GM21529 (cell line): ENCODE results near the gene EXOG.

Experiments
- ATAC-seq: cut with Tn5 transposase; IDR thresholded peaks from one replicate; pipeline ENCODE4 v1.9.1; 2021; ENCODE audit not compliant: unreplicated experiment

The EXOG gene

GRCh38 chr3:38472342-38472741 lies 23.8 kb upstream of the EXOG start:
- ATAC-seq, result no peak

DNA sequence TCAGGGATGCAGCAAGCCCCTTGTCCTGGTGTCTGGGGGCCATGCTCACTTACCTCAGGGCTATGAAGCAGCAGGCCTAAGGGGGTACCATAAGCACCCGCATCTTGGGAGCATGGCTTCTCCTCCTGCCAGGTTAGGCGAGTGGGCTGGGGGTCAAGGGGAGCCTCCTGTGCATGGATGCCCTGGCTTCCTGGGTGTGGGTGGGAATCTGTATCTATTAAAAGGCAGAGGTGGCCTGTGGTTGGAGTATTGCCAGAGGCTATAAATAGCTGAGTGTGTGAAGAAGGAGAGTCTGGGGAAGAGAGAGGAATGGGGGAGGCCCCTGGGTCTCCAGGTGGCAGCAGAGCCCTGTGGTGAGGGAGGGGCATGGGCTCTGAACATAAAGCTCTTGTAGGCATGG lies 22.9 kb upstream of the EXOG start:
- no peak for ATAC-seq

GRCh38 chr3:38474928-38475605 lies 21.1 kb upstream of the EXOG start:
- no peak for ATAC-seq

GRCh38 chr3:38475716-38476115 lies 20.4 kb upstream of the EXOG start:
- no peak for ATAC-seq

DNA sequence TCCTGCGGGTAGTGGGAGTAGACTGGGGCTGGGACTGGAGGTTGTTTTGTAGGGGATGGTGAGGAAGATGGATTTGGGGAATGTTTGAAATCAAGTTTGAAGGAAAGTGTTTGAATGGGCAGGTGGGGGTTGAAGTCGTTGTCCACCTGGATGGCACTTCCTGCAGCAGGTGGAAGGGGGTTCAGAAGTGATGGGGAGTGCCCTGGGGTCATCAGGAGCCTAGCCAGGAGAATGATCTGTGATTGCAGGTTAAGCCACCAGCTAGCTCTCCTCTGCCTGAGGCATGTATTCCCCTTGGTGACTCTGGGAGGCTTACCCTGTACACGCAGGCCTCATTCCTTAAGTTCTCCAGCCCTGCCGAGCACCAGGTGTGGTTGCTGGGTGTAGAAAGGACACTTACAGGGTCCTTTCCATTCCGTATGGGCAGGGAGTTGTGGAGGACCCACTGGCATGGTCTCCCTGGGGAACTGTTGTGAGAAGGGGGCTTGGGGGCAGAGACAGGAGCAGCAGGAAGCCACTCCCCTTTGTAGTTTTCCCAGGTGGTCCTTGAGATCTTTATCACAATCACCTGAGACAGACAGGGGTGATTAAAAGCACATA lies 19.9 kb upstream of the EXOG start:
- no peak for ATAC-seq

GRCh38 chr3:38477057-38477820 lies 18.9 kb upstream of the EXOG start:
- no peak for ATAC-seq

DNA sequence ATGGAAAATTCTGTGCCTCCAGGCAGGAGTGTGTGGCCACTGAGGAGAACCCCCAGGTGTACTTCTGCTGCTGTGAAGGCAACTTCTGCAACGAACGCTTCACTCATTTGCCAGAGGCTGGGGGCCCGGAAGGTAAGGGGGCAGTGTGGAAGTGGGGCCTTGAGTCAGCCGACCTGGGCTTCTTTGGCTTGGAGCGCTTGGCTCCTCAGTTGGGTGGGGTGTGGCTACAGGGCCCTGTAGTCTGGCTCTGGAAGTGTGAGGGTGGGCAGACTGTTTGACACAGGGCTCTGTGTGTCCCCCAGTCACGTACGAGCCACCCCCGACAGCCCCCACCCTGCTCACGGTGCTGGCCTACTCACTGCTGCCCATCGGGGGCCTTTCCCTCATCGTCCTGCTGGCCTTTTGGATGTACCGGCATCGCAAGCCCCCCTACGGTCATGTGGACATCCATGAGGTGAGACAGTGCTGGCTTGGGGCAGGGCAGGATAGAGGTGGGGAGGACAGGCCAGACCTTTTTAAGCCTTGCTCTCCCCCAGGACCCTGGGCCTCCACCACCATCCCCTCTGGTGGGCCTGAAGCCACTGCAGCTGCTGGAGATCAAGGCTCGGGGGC lies 18.2 kb upstream of the EXOG start:
- ATAC-seq, result no peak

GRCh38 chr3:38478901-38479300 lies 17.2 kb upstream of the EXOG start:
- ATAC-seq, result no peak

GRCh38 chr3:38479431-38480092 lies 16.6 kb upstream of the EXOG start:
- peak; percentile 69 for ATAC-seq

DNA sequence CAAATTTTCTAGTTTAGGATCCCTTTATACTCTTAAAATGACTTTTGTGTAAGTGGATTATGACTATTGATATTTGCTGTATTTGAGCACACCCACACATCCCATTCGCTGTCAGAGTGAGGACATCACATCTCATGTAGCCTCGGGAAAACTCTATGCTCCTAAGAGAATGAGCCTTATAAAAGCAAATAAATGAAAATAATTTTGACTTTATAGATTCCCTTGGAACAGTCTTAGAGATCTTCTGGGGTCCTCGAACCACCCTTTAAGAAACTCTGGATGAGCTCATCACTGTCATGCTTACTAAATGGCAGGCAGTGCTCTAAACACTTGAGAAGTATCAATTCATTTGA lies 16.1 kb upstream of the EXOG start:
- ATAC-seq, result no peak

GRCh38 chr3:38480930-38481329 lies 15.2 kb upstream of the EXOG start:
- no peak for ATAC-seq

DNA sequence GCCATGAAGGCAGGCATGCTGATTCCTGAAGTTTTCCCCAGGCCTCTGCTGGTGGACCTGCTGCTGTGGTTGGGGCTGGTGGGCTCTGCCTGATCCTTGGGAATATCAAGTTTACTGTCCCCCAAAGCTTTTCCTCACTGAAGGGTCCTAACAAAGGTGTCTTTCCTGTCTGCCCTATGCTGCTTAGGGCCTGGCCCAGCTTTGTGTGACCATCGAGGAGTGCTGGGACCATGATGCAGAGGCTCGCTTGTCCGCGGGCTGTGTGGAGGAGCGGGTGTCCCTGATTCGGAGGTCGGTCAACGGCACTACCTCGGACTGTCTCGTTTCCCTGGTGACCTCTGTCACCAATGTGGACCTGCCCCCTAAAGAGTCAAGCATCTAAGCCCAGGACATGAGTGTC lies 13.2 kb upstream of the EXOG start:
- no peak for ATAC-seq

- peak; percentile 93 for ATAC-seq
These were observed 8.8 kb upstream of the EXOG start for GRCh38 chr3:38487323-38487722.

DNA sequence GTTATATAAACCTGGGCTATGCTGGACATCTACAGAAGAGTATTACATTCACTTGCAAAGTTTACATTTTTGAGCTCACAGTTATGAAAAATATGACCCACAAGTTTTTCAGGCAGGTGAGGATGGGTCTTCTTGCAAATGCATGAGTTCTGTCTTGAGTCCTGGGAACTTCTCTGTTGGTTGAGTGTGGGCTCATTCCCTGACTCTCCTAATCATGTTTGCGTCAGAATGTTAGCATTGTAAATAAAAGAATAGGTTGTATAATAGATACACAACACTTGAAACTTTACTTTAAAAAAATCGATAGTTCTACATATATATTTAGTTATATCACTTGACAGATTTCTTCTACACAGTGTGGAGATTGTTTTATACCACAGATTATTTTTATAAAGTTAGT lies 7.2 kb upstream of the EXOG start:
- ATAC-seq, result no peak

DNA sequence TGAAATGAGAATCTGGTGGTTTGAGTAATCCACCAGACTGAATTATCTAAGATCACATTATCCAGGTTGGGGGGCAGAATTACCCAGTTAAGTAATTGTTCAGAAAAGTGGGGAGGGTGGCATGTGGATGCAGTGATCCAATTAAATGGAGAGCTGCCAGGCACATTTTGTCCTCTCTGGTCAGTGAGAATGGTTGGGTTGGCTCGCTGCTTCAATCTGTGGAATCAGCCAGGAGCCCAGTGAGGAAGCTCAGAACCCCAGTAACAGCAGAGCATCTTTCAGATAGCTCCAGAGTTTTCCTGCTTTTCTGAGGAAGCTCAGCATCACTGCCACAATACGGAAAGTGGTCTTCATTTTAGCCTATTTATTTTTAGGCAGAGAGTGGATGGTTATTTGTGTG lies 6.4 kb upstream of the EXOG start:
- no peak for ATAC-seq

GRCh38 chr3:38490281-38491030 lies 5.7 kb upstream of the EXOG start:
- no peak for ATAC-seq

DNA sequence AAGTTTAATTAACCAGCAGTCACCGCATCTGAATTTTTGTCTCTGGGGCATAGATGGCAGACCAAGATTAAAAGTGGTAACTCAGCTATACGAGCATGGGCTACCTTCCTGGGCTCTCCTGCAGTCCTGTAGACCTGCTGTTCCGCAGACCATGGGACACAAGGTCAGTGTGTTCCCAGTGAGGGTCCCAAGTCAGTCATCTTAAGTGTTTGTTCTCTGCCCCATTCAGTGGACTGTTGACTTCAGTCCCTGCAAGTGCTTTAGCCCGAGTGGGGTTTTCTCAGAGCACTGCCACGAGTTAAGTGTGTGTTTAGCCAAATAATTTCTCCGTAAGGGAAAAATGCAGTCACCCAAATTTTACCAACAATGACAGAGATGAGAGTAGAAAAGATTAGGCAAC lies 4.9 kb upstream of the EXOG start:
- ATAC-seq, result no peak

DNA sequence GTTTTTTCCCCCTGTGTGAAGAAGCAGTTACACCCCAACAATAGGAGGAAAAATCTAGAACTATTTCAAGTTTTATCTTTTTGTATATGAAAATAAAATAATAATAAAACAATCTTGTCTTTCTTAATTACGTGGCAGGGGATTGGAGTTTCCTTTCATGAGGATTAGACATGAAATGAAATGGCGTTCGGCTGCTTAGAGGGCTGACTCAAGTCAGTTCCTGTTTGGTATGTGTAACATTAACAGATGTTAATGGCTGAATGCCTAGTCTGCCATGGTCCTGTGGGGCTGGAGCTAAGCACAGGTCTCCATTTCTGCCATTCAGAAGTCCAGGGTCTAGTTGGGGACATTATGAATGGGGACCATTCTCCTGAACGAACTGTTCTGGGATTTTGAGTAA lies 3.1 kb upstream of the EXOG start:
- ATAC-seq, result no peak

DNA sequence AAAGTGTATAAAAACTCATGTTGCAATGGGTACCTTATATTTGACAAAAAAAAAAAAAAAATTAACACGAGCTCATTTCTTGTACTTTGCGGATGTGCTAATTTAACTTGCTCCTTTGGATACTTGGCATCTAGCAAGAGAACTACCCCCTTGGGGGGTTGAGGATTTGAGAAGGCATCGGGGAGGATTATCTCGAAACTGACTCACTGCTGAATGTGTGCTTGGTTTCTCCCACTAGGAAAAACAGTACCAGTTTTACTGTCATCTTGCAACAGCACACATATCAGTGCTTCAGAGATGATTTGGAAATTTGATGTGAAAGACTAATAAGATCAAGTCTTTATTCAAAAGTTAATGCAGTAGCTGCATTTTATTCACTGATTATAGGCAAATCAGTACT lies 891 bp downstream of the EXOG start:
- no peak for ATAC-seq

- ATAC-seq, result no peak
These were observed 4.7 kb downstream of the EXOG start for GRCh38 chr3:38500688-38501417.
